Karpas-422 (cell line): ENCODE data around the gene DKC1. TPM values are rescaled to one million over a fixed set of nuclear protein-coding genes. Genes with fewer than 3 reads are reported as not detected.

Experiments
- DNase-seq: peaks from one replicate; pipeline ENCODE4 v3.0.0-alpha.2; 2015
- H2AFZ ChIP-seq: fragments of 200-600 bp; sonication (generic); 2 replicates; pipeline ENCODE4 v1.6.1; 2014; ENCODE audit warnings: antibody characterized with exemption, low read length, mixed read lengths
- H3K27ac ChIP-seq: fragments of 200-600 bp; sonication (generic); 2 replicates; pipeline ENCODE4 v1.5.1; 2014; ENCODE audit warnings: mild to moderate bottlenecking, low read length, moderate library complexity
- H3K27me3 ChIP-seq: fragments of 200-600 bp; sonication (generic); 2 replicates; pipeline ENCODE4 v1.6.1; 2014; ENCODE audit warnings: low read length, mixed read lengths
- H3K36me3 ChIP-seq: fragments of 200-600 bp; sonication (generic); 2 replicates; pipeline ENCODE4 v1.6.1; 2014; ENCODE audit warnings: low read length, mixed read lengths; ENCODE audit not compliant: insufficient read depth
- H3K4me1 ChIP-seq: fragments of 200-600 bp; sonication (generic); 2 replicates; pipeline ENCODE4 v1.6.1; 2014; ENCODE audit warnings: mild to moderate bottlenecking, low read length, mixed read lengths
- H3K4me2 ChIP-seq: fragments of 200-600 bp; sonication (generic); 2 replicates; pipeline ENCODE4 v1.6.1; 2014; ENCODE audit warnings: low read length, low read depth, mild to moderate bottlenecking; ENCODE audit not compliant: poor library complexity, severe bottlenecking
- H3K4me3 ChIP-seq: fragments of 200-600 bp; sonication (generic); 2 replicates; pipeline ENCODE4 v1.5.1; 2014; ENCODE audit warnings: mild to moderate bottlenecking, antibody characterized with exemption, low read length, mixed read lengths
- H3K79me2 ChIP-seq: fragments of 200-600 bp; sonication (generic); 2 replicates; pipeline ENCODE4 v1.6.1; 2014; ENCODE audit warnings: mild to moderate bottlenecking, low read length, mixed read lengths
- H3K9ac ChIP-seq: fragments of 200-600 bp; sonication (generic); 2 replicates; pipeline ENCODE4 v1.6.0; 2014; ENCODE audit warnings: low read length
- H3K9me2 ChIP-seq: fragments of 200-600 bp; sonication (generic), shearing (Covaris generic); replicated peaks from 2 replicates; pipeline ENCODE4 v1.6.0; 2014; ENCODE audit warnings: mild to moderate bottlenecking, low read length, moderate library complexity; ENCODE audit not compliant: insufficient read depth
- H3K9me3 ChIP-seq: fragments of 300-700, 200-600 bp; sonication (generic); 2 replicates; pipeline ENCODE4 v1.6.1; 2014; ENCODE audit warnings: low read length, mixed read lengths
- H4K20me1 ChIP-seq: fragments of 200-600 bp; sonication (generic); 2 replicates; pipeline ENCODE4 v1.6.1; 2014; ENCODE audit warnings: mild to moderate bottlenecking, antibody characterized with exemption, low read length, low read depth; ENCODE audit not compliant: insufficient read depth
- total RNA-seq: library from RNA; depleted of rRNA; stranded (reverse); fragments of >200 nt; shearing (Covaris generic); gene quantifications from 2 replicates; pipeline ENCODE4 v1.2.3, GENCODE V29; 2014; ENCODE audit warnings: low replicate concordance

The DKC1 gene
- total RNA-seq, 1 experiment from 2014 or later = 58.6 TPM

- Histone ChIP-seq H3K4me2 (no peak overlapping the region), H3K9ac (no peak overlapping the region), H3K4me3 (no peak overlapping the region), H4K20me1 (no peaks in the 10 kb centered on the region), H3K79me2 (no peaks in the 10 kb centered on the region), H3K27me3 (no peaks in the 10 kb centered on the region), H3K27ac (no peak overlapping the region), H3K9me3 (no peaks in the 10 kb centered on the region), H2AFZ (no peak overlapping the region), H3K9me2 (no peaks in the 10 kb centered on the region), H3K36me3 (no peaks in the 10 kb centered on the region), H3K4me1 (no peaks in the 10 kb centered on the region)
- DNase-seq = no peak
These were observed 37.5 kb upstream of the DKC1 start for GRCh38 chrX:154724993-154725756.

- Histone ChIP-seq H3K36me3 (no peaks in the 10 kb centered on the region), H3K27me3 (no peaks in the 10 kb centered on the region), H3K9me2 (no peaks in the 10 kb centered on the region), H3K9ac (no peak overlapping the region), H2AFZ (no peak overlapping the region), H3K27ac (no peak overlapping the region), H3K79me2 (no peaks in the 10 kb centered on the region), H3K4me1 (no peaks in the 10 kb centered on the region), H3K4me3 (no peak overlapping the region), H4K20me1 (no peaks in the 10 kb centered on the region), H3K9me3 (no peaks in the 10 kb centered on the region), H3K4me2 (no peak overlapping the region)
- no peak for DNase-seq
These were observed 35.2 kb upstream of the DKC1 start for GRCh38 chrX:154727418-154727817.

GRCh38 chrX:154727871-154728270 is 34.8 kb upstream of the DKC1 start:
- Histone ChIP-seq H3K79me2 (no peaks in the 10 kb centered on the region), H3K4me3 (no peak overlapping the region), H3K9ac (no peak overlapping the region), H3K9me2 (no peaks in the 10 kb centered on the region), H3K4me1 (no peaks in the 10 kb centered on the region; the same call in 1 of the 2 replicates), H4K20me1 (no peaks in the 10 kb centered on the region), H2AFZ (no peak overlapping the region), H3K36me3 (no peaks in the 10 kb centered on the region), H3K27ac (no peak overlapping the region), H3K9me3 (no peaks in the 10 kb centered on the region), H3K4me2 (no peak overlapping the region), H3K27me3 (no peaks in the 10 kb centered on the region)
- DNase-seq = no peak

DNA sequence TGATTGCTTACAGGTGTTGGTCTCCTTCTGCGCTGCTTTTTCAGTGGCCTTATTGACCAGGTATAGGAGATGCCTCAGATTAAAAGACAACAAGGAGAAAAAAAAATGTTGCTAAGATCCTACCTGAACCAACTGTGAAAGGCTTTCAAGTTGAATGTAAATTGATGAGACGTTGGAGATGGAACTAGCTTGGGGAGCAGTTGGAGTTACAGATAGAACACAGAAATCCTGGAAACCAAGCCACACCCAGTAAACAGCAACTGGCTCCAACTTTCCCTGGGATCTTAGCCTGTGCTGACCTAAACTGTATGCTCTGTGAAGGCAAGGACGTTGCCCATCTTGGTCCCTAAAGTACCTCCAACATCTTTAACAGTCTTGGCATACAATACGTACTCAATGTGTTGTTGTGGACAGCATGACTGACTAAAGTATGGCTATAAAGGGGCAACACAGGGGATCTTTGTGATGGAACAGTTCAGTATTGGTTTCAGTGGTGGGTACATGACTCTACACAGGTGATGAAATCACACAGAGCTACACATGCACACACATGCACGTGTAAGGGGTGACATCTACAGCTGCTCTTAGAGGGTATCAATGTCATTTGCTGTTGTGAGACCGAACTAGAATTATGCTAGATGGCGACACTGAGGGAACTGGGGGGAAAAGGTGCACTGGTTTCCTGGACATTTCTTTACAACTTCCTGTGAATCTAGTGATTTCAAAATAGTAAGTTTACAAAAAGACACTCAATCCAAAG is 34.1 kb upstream of the DKC1 start:
- Histone ChIP-seq H3K4me2 (no peak overlapping the region), H3K9me3 (no peaks in the 10 kb centered on the region), H3K27ac (no peak overlapping the region), H3K36me3 (no peaks in the 10 kb centered on the region), H3K4me3 (no peak overlapping the region), H3K4me1 (peaks cover 2% of the 10 kb centered on the region; the same call in 1 of the 2 replicates), H3K79me2 (no peaks in the 10 kb centered on the region), H4K20me1 (no peaks in the 10 kb centered on the region), H3K9me2 (no peaks in the 10 kb centered on the region), H2AFZ (no peak overlapping the region), H3K27me3 (no peaks in the 10 kb centered on the region), H3K9ac (no peak overlapping the region)
- DNase-seq = no peak

DNA sequence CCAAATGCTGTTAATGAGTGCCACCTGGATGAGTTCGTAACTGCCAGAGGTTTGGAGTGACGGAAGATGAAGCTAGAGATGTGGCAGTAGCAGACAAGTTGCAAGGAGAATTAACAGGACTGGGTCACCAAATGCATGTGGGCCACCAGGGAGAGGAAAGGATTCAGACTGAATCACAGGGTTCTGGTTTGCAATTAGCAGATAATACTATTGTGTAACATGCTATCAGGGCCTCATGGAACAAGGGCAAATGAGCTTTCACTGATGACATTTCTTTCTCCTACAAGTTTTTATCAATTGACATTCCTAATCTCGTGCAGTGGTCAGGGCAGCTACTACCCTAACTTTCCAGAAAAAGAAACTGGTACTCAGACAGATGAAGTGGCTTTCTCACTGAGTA is 33.2 kb upstream of the DKC1 start:
- Histone ChIP-seq H3K9me2 (no peaks in the 10 kb centered on the region), H3K4me3 (no peak overlapping the region), H3K4me2 (no peak overlapping the region), H2AFZ (no peak overlapping the region), H3K9ac (no peak overlapping the region), H3K27ac (no peak overlapping the region), H3K36me3 (no peaks in the 10 kb centered on the region), H3K79me2 (no peaks in the 10 kb centered on the region), H3K9me3 (no peaks in the 10 kb centered on the region), H3K27me3 (no peaks in the 10 kb centered on the region), H4K20me1 (no peaks in the 10 kb centered on the region), H3K4me1 (peaks cover 9% of the 10 kb centered on the region; the same call in 1 of the 2 replicates)
- no peak for DNase-seq

DNA sequence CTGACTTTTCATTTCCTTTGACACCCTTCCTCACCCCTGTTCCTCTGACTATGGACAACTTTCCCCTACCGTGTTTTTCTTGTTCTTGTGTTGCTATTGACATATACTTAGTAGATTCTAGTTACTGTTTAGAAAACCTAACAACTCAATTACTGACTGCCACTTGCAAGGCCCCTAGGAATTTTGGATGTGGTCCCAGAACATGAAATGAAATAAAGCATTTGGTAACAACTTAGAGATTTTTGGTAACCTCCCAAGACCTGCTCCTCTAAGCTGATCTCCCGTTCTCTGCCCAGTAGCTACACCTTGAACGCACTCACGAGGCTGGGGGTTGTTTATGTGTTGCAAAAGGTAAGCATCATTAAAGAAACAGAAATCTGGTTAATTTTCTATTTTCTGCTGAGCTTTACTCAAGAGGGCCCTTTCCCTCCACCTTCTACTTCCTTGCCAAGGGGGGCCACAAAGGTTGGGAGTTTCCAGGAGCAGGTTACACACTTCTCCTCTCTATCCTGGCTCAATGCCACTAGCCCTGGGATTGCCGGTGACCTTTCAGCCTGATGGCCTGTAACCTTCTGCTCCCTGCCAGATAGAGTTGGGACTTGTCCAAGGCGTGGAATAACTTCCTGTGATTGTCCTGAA is 32.3 kb upstream of the DKC1 start:
- Histone ChIP-seq H3K27ac (no peak overlapping the region), H3K9ac (no peak overlapping the region), H3K4me1 (peaks cover 9% of the 10 kb centered on the region; the same call in 1 of the 2 replicates), H4K20me1 (no peaks in the 10 kb centered on the region), H3K9me2 (no peaks in the 10 kb centered on the region), H3K9me3 (no peaks in the 10 kb centered on the region), H3K4me2 (no peak overlapping the region), H3K36me3 (no peaks in the 10 kb centered on the region), H2AFZ (no peak overlapping the region), H3K4me3 (no peak overlapping the region), H3K27me3 (no peaks in the 10 kb centered on the region), H3K79me2 (no peaks in the 10 kb centered on the region)
- DNase-seq = no peak

DNA sequence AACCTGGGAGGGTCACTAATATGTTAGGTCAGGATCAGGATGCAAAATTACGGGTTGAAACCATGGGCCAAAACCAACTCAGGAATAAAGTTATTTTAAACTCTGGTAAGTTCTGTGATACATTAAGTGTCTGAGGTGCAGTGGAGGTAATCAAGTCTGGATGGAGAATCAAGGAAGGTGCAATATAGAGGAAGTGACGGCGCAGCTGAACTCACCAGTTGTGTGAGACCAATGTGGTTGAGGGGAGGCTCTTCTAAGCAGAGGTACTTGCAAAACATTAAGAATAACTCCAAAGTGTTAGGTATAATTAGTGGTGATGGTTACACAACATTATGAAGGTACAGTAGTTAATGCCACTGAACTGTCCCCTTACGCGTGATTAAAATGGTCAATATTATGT is 31.5 kb upstream of the DKC1 start:
- Histone ChIP-seq H3K27ac (no peak overlapping the region), H4K20me1 (no peaks in the 10 kb centered on the region), H3K36me3 (no peaks in the 10 kb centered on the region), H3K27me3 (no peaks in the 10 kb centered on the region), H3K9me3 (no peaks in the 10 kb centered on the region), H3K4me2 (no peak overlapping the region), H3K4me1 (peaks cover 9% of the 10 kb centered on the region; the same call in 1 of the 2 replicates), H3K79me2 (no peaks in the 10 kb centered on the region), H3K4me3 (no peak overlapping the region), H2AFZ (no peak overlapping the region), H3K9me2 (no peaks in the 10 kb centered on the region), H3K9ac (no peak overlapping the region)
- no peak for DNase-seq

GRCh38 chrX:154731881-154732280 is 30.8 kb upstream of the DKC1 start:
- Histone ChIP-seq H3K4me1 (peaks cover 9% of the 10 kb centered on the region; the same call in 1 of the 2 replicates), H4K20me1 (no peaks in the 10 kb centered on the region), H3K4me2 (no peak overlapping the region), H3K9ac (no peak overlapping the region), H3K27ac (no peak overlapping the region), H3K27me3 (no peaks in the 10 kb centered on the region), H2AFZ (no peak overlapping the region), H3K36me3 (no peaks in the 10 kb centered on the region), H3K79me2 (no peaks in the 10 kb centered on the region), H3K9me3 (no peaks in the 10 kb centered on the region), H3K4me3 (no peak overlapping the region), H3K9me2 (no peaks in the 10 kb centered on the region)
- no peak for DNase-seq
